GM21447 (cell line): ENCODE data around the gene CTXN1.

Source experiments
- ATAC-seq: cut with Tn5 transposase; IDR thresholded peaks from one replicate; pipeline ENCODE4 v1.9.1; 2021; ENCODE audit not compliant: unreplicated experiment

CTXN1 gene

DNA sequence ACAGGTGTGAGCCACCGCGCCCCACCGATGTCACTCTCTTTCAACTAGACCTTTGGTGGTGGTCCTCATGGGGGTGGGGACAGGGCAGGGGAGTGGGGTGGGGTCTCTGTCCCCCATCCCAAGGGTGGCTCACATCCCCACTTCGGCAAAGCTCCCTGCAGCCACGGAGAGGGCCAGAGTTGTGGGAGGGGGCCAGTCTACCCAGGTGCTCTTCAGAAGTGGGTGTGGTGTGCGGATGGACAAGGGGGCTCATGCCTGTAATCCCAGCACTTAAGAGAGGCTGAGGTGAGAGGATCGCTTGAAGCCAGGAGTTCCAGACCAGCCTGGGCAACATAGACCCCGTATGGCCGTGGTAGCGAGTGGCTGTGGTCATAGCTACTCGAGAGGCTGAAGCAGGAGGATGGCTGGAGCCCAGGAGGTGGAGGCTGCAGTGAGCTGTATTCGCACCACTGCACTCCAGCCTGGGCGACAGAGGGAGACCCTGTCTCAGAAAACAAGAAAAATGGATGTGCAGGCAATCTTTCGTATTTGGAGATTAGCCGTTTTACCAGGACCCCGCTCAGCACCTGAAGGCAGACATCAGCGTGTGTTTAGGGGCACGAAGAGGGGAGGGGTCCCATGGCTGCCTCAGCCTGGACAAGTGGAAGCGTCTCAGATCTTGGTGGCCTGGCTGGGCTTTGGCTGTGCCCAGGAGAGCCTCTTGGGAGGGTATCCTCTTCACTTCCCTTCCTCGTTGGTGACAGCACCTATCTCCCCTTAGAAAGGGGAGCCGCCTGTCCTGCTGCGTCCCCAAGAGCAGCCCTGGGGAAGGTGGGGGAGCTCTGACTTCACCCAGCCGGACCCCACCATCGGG is 10.5 kb downstream of the CTXN1 start:
- no peak for ATAC-seq

DNA sequence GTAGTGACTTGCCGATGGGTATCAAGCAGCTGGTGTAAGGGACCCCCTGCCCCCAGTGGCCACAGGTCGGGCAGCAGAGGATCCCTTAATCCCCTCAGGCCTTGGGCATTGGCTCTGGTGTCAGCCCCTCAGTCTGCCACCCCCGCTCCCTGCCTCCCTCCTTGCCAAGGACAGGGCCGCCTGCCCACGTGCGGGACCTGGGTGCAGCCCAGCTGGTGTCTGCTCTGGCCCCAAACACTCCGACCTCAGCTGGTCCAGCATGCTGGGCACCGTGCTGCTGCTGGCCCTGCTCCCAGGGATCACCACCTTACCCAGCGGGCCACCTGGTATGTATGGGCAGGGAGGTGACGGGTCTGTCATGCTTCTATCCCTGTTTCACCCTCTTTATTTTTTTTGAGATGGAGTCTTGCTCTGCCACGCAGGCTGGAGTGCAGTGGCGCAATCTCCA is 11.3 kb downstream of the CTXN1 start, which contains the start of gene TGFBR3L:
TSS of gene TGFBR3L (plus strand) at position 233 of the 448 bp plus-strand sequence.
- no peak for ATAC-seq

DNA sequence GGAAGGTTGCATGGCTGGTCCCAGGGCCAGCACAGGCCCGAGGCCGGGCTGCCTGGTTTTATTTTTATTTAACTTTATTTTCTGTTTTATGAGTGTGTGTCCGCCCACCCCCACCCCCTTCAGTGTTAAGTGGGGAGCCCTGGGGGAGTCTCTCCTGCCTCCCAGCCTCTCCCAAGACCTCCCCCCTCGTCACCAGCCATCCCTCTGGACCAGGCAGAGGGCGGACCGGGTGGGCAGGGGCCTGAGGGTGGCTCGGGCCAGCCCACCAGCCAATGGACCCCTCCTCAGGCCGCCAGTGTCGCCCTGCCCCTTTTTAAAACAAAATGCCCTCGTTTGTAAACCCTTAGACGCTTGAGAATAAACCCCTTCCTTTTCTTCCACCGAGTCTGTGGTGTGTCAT is 11.8 kb downstream of the CTXN1 start:
- ATAC-seq, result no peak

DNA sequence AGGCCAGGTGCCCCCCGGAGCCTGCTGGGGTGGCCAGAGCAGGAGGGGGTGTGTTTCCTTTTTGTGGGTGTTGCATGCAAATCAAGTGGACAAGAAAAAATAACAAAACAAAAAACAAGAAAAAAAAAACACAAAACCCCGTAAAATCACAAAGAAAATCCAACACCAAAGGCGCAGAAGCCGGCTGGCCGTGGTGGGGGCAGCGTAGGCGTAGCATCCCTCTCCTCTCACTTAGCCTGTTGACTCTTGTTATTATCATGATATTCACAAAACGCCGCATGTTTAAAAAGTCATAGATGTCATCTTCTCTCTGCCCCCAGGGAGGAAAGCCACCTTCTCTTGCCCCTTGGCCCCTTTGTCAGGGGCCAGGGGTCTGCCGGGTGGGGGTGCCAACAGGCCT is 12.3 kb downstream of the CTXN1 start:
- ATAC-seq, result no peak

DNA sequence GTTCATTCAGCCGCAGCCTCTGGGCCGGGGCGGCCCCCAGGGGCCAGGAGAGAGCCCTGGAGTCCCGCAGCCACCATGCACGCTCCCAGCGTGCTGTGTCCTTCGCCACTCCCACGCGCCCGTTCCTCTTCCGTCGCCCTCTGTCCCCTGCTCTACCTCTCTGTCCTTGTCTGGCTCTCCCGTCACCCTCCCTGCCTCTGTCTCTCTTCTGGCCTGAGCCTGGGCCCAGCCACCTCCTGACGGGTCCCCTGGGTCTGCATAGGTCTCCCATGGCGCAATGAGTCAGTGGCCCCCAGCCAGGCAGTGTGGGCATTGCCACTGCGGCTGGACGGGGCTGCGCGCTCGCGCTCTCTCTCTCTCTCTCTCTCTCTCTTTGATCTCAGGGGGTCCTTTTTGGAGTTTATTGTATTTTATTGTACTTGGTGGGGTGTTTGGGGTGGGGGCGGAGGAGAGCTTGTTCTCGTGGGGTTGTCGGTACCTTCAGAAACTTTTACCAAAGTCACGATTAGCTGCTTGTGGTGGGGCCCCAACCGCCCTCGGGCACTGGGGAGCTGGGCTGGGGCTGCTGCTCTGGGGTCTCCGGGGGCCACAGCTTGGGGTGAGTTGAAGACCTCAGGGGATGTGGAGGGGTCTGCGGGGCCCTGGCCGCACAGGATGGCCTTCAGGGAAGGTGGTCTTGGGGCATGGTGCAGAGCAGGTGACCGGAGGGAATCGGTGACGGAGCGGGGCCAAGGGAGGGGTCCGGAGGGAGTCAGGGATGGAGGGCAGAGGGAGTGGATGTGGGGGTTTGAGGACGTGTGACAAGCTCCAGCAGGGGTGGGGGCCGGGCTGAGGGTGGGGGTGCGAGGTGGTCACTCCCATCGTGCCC is 13.0 kb downstream of the CTXN1 start:
- ATAC-seq, result no peak

DNA sequence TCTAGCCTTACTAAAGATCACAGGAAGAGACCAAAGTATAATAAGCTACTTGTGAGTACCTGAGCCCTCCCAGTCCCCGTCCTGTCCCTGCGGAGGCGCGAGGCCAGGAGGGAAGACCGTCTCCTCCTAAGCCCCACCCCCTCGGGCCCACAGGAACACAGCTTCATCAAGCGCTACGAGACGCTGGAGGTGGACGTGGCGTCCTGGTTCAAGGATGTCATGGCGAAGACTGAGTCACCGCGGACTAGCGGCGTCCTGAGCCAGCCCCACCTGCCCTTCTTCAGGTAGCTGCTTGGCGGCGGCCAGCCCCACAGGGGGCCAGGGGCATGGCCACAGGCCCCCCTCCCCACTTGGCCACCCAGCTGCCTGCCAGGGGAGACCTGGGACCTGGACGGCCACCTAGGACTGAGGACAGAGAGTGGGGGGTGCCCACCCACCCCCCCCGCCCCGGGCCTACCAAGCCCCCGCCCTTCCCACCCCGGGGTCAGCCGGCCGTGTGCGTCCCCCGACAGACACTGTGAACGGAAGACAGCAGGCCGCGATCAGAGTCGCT is 13.7 kb downstream of the CTXN1 start:
- ATAC-seq, result no peak

DNA sequence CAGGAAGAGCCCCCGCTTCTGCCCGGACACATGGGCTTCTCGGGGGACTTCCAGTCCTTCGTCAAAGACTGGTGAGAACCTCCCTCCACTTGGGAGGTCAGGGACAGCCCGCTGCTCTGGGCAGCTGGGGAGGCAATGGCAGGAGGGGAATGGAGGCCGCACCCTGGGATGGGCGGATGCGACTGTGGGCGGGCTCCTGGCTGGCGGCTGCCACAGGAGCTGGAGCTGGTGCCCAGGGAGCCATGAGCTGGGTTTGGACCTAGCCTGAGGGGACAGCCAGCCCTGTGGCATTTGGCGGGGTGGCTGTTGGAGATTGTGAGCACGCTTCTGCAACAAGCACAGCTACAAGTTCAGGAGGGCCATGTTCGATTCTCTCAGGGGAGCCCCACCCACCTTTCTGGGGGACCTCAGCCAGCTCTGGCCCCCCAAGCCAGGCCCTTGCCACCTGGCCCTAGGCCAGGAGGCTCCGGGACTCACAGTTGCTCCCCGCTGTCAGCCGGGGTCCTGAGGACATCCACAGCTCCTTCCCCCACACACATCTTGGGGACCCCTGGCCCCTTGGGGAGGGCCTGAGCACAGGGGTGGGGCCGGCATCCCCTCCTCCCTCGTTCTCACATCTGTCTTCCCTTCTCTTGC is 14.3 kb downstream of the CTXN1 start:
- no peak for ATAC-seq

GRCh38 chr19:7910321-7911161 is 15.4 kb downstream of the CTXN1 start:
- no peak for ATAC-seq

DNA sequence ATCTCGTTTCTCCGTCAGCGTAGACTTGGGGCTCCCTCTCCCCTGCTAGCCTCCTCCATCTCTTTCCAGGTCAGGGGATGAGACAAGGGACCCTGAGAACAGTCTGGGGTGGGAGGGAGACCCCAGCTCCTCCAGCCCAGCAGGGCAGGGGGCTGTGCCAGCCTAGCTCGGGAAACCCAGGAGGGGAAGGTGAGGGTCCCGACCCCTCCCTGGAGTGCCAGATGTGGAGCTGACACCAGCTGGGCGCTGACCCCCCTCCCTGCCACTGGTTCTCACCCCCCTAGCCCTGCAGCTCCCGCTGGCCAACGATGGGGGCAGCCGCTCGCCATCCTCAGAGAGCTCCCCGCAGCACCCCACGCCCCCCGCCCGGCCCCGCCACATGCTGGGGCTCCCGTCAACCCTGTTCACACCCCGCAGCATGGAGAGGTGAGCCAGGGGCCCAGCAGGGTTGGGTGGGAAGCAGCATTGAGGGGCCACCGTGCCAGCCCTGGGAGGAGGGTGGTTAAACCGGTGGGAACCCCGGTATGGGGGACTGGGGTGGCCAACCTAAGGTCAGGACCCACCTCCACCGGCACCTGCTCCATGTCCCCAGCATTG is 16.4 kb downstream of the CTXN1 start:
- ATAC-seq, result no peak

- ATAC-seq, result no peak
These were observed 17.0 kb downstream of the CTXN1 start for GRCh38 chr19:7908742-7909461.

DNA sequence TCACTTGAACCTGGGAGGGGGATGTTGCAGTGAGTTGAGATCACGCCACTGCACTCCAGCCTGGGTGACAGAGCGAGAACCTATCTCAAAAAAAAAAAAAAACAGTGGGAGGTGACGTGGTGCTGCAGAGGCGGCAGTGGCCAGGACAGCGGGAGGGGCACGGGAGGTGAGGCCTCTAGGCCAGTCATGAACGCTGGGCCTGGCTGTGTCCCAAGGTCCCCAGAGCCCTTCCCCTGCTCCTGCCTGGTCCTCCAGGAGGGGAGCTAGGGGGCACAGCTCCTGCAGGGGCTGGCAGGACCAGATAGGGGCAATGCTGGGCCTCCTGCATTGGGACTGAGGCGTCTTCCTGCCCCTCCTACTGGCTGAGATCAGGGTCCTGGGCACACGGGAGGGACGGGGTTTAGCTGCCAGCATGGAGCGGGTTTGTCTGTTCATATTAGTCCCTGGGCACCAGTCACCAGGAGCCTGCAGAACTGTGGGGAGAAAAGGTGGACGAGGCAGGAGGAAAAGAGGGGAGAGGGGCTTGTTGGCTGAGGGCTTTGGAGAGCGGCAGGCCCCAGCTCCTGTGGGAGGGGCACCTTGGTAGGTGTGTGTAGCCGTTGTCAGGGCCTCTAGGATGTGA is 17.7 kb downstream of the CTXN1 start:
- ATAC-seq, result no peak

DNA sequence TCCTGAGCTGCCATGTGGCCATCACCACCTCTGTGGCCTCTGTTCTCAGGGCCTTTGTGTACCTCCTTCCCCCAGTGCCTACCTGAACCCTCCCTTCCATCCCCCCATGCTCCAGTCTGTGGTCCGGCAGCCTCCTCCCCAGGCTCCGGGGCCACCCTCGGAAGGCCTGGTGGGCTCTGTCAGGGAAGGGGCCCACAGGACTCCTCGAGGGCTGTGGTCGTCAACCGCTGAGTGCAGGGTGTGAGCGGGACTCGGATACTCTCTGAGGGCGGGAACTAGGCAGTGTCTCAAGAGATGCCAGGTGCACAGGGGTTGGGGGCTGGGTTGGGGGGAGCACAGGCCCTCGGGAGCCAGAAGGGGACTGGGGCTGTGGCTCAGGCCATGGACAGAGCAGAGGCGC is 18.4 kb downstream of the CTXN1 start:
- ATAC-seq, result no peak

DNA sequence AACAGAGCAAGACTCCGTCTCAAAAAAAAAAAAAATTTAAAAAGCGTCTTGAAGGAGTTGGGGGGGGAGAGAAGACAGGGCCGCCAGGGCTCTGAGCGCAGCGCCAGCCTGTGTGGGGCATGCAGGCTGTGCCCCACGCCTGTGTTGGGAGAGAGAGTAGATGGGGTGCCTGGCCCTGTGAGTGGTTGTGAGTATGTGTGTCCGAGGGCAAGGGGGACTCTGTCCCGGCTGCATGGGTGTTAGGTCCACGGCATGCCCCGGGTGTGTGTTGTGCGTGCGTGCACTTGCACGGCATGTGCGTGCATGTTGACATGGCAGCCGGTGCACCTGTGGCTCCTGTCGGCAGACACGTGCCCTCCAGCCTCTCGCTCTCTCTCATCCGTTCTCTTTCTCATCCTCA is 18.8 kb downstream of the CTXN1 start:
- ATAC-seq, result no peak

- ATAC-seq, result no peak
These were observed 20.1 kb downstream of the CTXN1 start for GRCh38 chr19:7905859-7906258.

DNA sequence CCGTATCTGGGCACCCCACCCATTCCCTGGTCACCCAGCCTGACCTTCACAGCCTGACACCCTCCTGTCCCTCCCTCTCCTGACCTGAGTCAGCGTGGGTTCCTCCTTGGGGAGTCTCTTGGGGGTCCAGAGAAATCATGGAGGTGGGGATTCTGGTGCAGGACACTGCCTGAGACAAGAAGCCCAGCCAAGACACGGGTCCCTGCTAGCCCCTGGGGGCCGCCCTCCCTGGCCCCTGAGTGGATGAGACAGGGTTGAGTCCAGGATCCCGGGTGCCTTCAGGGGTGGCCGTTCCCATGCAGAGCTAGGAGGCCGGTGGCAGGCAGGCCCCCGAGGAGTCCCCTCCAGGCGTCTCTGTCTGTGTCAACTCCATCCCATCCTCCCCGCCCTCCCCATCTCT is 20.7 kb downstream of the CTXN1 start:
- no peak for ATAC-seq

DNA sequence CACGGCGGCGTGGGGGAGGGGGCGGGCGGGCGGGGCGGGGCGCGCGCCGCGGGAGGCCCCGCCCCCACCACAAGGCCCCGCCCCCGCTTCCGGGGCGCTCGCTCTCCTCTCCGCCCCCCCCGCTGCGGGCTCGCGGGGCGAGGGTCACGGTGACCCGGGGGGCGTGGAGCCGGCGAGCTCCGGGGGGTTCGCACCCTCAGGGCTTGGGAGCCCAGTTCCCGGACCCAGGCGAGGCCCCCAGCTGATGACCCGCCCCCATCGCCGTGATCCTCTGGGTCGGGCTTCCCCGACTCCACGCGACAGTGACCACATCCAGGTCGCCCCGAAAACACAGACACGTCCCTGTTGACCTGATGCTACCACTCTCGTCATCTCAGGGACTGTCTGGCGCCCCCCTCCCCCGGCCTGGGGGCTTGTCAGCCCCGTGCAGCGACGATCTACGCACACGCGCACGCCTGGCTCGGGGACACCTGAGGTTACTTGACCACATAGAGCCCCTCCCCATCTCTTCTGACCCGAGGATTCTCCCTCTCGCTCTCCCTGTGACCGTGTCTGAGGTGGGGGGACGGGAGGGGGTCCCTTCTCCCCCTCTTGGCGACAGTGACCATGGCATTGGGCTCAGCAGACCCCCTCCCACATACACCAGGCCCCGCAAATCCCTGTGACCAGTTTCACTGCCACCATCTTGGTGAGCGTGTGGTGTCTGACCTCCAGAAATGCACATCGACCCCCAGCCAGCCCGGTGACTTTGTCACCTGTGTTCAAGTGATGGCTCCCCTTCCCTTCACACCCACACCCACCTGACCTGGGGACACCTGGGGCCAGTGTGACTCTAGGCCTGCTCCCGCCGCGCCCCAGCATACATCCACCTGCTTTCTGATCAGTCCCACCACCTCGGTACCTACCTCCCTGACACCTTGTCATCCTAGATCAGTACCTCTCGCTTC is 21.6 kb downstream of the CTXN1 start:
- peak; percentile 33 for ATAC-seq

- ATAC-seq, result peak; percentile 74
These were observed 22.5 kb downstream of the CTXN1 start, which contains the start of gene MAP2K7 for GRCh38 chr19:7903244-7904073. Gene MAP2K7, plus strand, starts transcription at chr19:7903877. Its CDS starts 68 bp downstream, at chr19:7903945.
